ENCODE results near the gene FDX2. TPM values are rescaled to one million over a fixed set of nuclear protein-coding genes. Genes with fewer than 3 reads are reported as not detected.

The FDX2 gene
- total RNA-seq, 1 experiment from 2014 or later: 21.0 TPM

- Histone ChIP-seq H3K9me3 (ENCODE audit: control insufficient read depth in 1 of 2, insufficient read depth in 1 of 2, low read depth in 1 of 2, low read length in 2 of 2) (no peaks in the 10 kb centered on the region), H2AFZ (ENCODE audit: low read depth, low read length, poor library complexity, severe bottlenecking) (no peak overlapping the region), H3K4me2 (ENCODE audit: low read length) (peak overlapping the region; percentile 100), H3K36me3 (ENCODE audit: control insufficient read depth in 1 of 2, insufficient read depth in 2 of 2, low read length in 2 of 2) (peaks cover 2 to 23% of the 10 kb centered on the region in 2 experiments; a peak in 2 of 4 replicates), H3K9me2 (ENCODE audit: insufficient read depth) (no peaks in the 10 kb centered on the region), H3K27ac (ENCODE audit: low read depth, low read length) (peak overlapping the region; percentile 76), H3K9ac (ENCODE audit: low read length) (peak overlapping the region; percentile 94), H3K27me3 (ENCODE audit: insufficient read depth, low read length) (no peaks in the 10 kb centered on the region), H3K4me1 (ENCODE audit: control insufficient read depth in 1 of 2, insufficient read depth in 2 of 2, low read length in 2 of 2) (peaks cover 13 to 49% of the 10 kb centered on the region in 2 experiments), H3K79me2 (ENCODE audit: insufficient read depth, low read length) (peaks cover 16% of the 10 kb centered on the region; the same call in 1 of the 2 replicates), H3K4me3 (replicated peaks in 1 of 2; ENCODE audit: low read depth in 1 of 2, low read length in 2 of 2) (peak overlapping the region; percentile 77 to 91), H4K20me1 (ENCODE audit: insufficient read depth) (no peaks in the 10 kb centered on the region)
- ChIA-PET POLR2A (interaction anchor here (0.6 to 0.7 kb wide), 2 partner anchors 42 to 43 kb away, joined by 3 to 4 read pairs; partner anchors contain the start of gene RAVER1), CTCF (interaction anchor here (0.6 to 1.0 kb wide), 5 partner anchors 33 to 126 kb away, joined by 3 to 4 read pairs (median 3); no protein-coding TSS in a partner anchor), RAD21 (ENCODE audit: low non-redundant PET in 1 of 2, low total read pairs in 2 of 2, uncharacterized antibody in 2 of 2, unreplicated experiment in 2 of 2) (no interaction called here)
- intact Hi-C loops (cut with micrococcal nuclease): no loop called here
- DNase-seq (ENCODE audit: low read depth, low spot score) (no peak), ATAC-seq (peak; percentile 0; the same call in 1 of the 2 replicates)
- BruUV-seq (replicated peaks): TSS peak; percentile 31
- no peak for TF ChIP-seq EZH2phosphoT487 (IDR thresholded peaks at IDR 0.05; ENCODE audit: borderline replicate concordance)
- no peak for TF ChIP-seq ATF3 (IDR thresholded peaks at IDR 0.05)
- TF ChIP-seq FOSL1 (IDR thresholded peaks at IDR 0.05; ENCODE audit: low read depth): no peak
- TF ChIP-seq SRF (IDR thresholded peaks at IDR 0.05; ENCODE audit: low read depth): no peak
Measured at GRCh38 chr19:10291554-10292205, 24.1 kb downstream of the FDX2 start.

GRCh38 chr19:10290876-10291553 is 24.8 kb downstream of the FDX2 start:
- Histone ChIP-seq H3K27me3 (ENCODE audit: insufficient read depth, low read length) (no peaks in the 10 kb centered on the region), H3K4me1 (ENCODE audit: control insufficient read depth in 1 of 2, insufficient read depth in 2 of 2, low read length in 2 of 2) (peaks cover 13 to 55% of the 10 kb centered on the region in 2 experiments), H3K9me3 (ENCODE audit: control insufficient read depth in 1 of 2, insufficient read depth in 1 of 2, low read depth in 1 of 2, low read length in 2 of 2) (no peaks in the 10 kb centered on the region), H3K4me2 (ENCODE audit: low read length) (peak overlapping the region; percentile 100), H3K79me2 (ENCODE audit: insufficient read depth, low read length) (peaks cover 16% of the 10 kb centered on the region; the same call in 1 of the 2 replicates), H3K4me3 (replicated peaks in 1 of 2; ENCODE audit: low read depth in 1 of 2, low read length in 2 of 2) (peak overlapping the region; percentile 77 to 91), H3K9me2 (ENCODE audit: insufficient read depth) (no peaks in the 10 kb centered on the region), H3K36me3 (ENCODE audit: control insufficient read depth in 1 of 2, insufficient read depth in 2 of 2, low read length in 2 of 2) (peaks cover 2 to 23% of the 10 kb centered on the region in 2 experiments; a peak in 2 of 4 replicates), H2AFZ (ENCODE audit: low read depth, low read length, poor library complexity, severe bottlenecking) (no peak overlapping the region), H3K9ac (ENCODE audit: low read length) (peak overlapping the region; percentile 94), H4K20me1 (ENCODE audit: insufficient read depth) (no peaks in the 10 kb centered on the region), H3K27ac (ENCODE audit: low read depth, low read length) (peak overlapping the region; percentile 76)
- RAD21 ChIA-PET (ENCODE audit: low non-redundant PET in 1 of 2, low total read pairs in 2 of 2, uncharacterized antibody in 2 of 2, unreplicated experiment in 2 of 2): no interaction called here
- CTCF ChIA-PET: interaction anchor here (0.6 to 2.7 kb wide), 5 partner anchors 34 to 127 kb away, joined by 3 to 22 read pairs (median 3); no protein-coding TSS in a partner anchor
- POLR2A ChIA-PET: interaction anchor here (0.6 to 2.6 kb wide), 3 partner anchors 43 to 44 kb away, joined by 3 to 26 read pairs (median 4); partner anchors contain the start of gene RAVER1
- TF ChIP-seq POLR2AphosphoS5 (IDR thresholded peaks at IDR 0.05; ENCODE audit: low read depth, low read length) (peak; percentile 58), YY1 (IDR thresholded peaks at IDR 0.05; ENCODE audit: extremely low read depth, insufficient replicate concordance, low read depth, low read length) (no peak), SRF (IDR thresholded peaks at IDR 0.05; ENCODE audit: low read depth) (no peak), ZBTB33 (IDR thresholded peaks at IDR 0.05; ENCODE audit: extremely low read depth, insufficient replicate concordance, low read length) (no peak), MAX (IDR thresholded peaks at IDR 0.05) (peak; percentile 73), SIN3A (IDR thresholded peaks at IDR 0.05; ENCODE audit: low read depth) (peak; percentile 71; the same call in 1 of the 2 replicates), SP1 (IDR thresholded peaks at IDR 0.05; ENCODE audit: low read depth) (no peak)
- intact Hi-C loops (cut with micrococcal nuclease): no loop called here
- DNase-seq (ENCODE audit: low read depth, low spot score) (peak; percentile 50), ATAC-seq (peak; percentile 41)
- BruUV-seq (replicated peaks): no TSS peak
